Activated CD4-positive, alpha-beta memory T cell treated with anti-CD3 and anti-CD28 coated beads for 36 hours (primary cell): ENCODE results near the gene STYXL1. TPM values are rescaled to one million over a fixed set of nuclear protein-coding genes. Genes with fewer than 3 reads are reported as not detected.

ENCODE experiments used
- CTCF ChIA-PET: fragments of 350-600 bp; sonication (Branson Sonifier 250); formaldehyde crosslinking; loops from one replicate; lab custom pipeline; 2021; ENCODE audit warnings: antibody characterized with exemption, inconsistent platforms; lab: Charles Lee
- POLR2A ChIA-PET: fragments of 350-600 bp; sonication (Branson Sonifier 250); formaldehyde crosslinking; loops from one replicate; lab custom pipeline; 2021; ENCODE audit warnings: antibody characterized with exemption; lab: Charles Lee
- DNase-seq: peaks from one replicate; pipeline ENCODE4 v3.0.0-alpha.2; 2020
- H3K27ac Mint-ChIP-seq: one replicate; pipeline ENCODE4 v1.8.0; 2021; ENCODE audit warnings: mixed read lengths
- H3K27me3 Mint-ChIP-seq: one replicate; pipeline ENCODE4 v1.8.0; 2021; ENCODE audit warnings: mixed read lengths
- H3K36me3 Mint-ChIP-seq: one replicate; pipeline ENCODE4 v1.8.0; 2021; ENCODE audit warnings: mixed read lengths
- H3K4me1 Mint-ChIP-seq: one replicate; pipeline ENCODE4 v1.8.0; 2021; ENCODE audit warnings: low read depth, mixed read lengths
- H3K4me3 Mint-ChIP-seq: one replicate; pipeline ENCODE4 v1.8.0; 2021; ENCODE audit warnings: mild to moderate bottlenecking, mixed read lengths
- H3K9me3 Mint-ChIP-seq: one replicate; pipeline ENCODE4 v1.8.0; 2021; ENCODE audit warnings: mixed read lengths
- intact Hi-C: fragments of 100-400 bp; cut with micrococcal nuclease; formaldehyde crosslinking; loops from one replicate; pipeline ENCODE4 v1.15.1; 2023
- total RNA-seq, 2 experiments: library from RNA; stranded (reverse); gene quantifications; one replicate each; pipeline ENCODE4 v1.2.3, GENCODE V29; 2021

Gene STYXL1
- total RNA-seq, 2 experiments from 2014 or later, result 37.8 to 40.5 TPM

DNA sequence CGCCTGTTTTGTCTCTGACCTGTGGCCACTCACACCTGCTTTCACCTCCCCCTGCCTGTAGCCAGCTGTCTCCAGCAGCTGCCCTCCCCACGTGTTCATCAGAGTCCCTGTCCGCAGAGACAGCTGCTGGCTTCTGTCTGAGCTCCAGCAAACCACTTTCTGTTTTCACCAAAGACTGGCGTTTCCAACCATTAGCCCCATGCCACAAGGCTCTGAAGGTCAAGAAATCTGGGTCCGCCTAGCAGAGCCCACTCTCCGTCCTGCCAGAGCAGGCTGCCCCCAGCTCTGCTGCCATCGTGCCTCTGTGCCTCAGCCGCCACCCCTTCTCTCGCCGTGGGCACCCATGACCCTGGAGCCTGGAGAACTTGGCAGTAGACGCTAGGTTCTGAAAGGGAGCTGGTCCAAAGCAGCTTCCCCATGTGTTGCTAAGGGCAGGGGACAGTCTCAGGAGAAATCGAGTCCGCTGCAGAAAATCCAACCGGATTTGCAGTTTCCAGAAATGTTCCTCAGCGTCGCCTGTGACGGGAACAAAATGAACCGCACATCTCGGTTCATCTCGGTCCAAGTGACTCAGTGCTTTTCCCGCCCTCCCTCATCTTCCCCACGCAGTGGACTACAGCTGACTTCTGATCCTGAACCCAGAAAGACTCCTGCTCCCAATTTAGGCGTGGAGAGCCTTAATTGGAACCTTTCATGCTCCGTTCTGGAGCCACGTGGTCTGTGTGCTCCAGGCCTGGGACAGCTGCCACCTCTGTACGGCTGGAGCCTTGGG, 81.4 kb downstream of the STYXL1 start:
- intact Hi-C loops, result no loop called here
- H3K27ac Mint-ChIP-seq, result no peak overlapping the region
- no peaks in the 10 kb centered on the region for H3K9me3 Mint-ChIP-seq
- no peak for DNase-seq
- no peaks in the 10 kb centered on the region for H3K27me3 Mint-ChIP-seq
- no peaks in the 10 kb centered on the region for H3K36me3 Mint-ChIP-seq
- H3K4me1 Mint-ChIP-seq, result no peaks in the 10 kb centered on the region
- POLR2A ChIA-PET, result no interaction called here
- CTCF ChIA-PET, result interaction anchor here (2.1 kb wide), 1 partner anchor 54 kb away, joined by 7 read pairs; no protein-coding TSS in a partner anchor
- no peak overlapping the region for H3K4me3 Mint-ChIP-seq

DNA sequence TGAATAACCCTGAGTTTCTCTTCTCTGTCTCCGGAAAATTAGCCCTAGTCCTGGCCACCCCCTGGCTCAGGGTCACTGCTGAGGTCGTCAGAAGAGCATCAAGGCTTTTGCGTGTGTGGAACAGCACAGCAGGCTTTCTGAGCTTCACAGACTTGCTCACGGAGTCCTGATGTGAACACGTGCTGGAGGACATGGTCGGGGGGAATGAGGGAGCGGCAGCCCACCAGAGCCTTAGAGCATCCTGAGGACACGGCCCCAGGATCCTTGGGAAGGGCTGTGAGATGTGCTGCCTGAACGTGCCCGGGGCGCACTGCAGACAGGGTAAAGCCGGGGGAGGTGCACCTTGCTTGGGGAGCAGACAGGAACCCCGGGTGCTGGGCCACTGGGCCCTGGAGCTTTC, 82.2 kb downstream of the STYXL1 start:
- Mint-ChIP-seq H3K4me3 (no peak overlapping the region), H3K4me1 (no peaks in the 10 kb centered on the region), H3K36me3 (no peaks in the 10 kb centered on the region), H3K27ac (no peak overlapping the region), H3K27me3 (no peaks in the 10 kb centered on the region), H3K9me3 (no peaks in the 10 kb centered on the region)
- CTCF ChIA-PET, result interaction anchor here (2.1 kb wide), 1 partner anchor 55 kb away, joined by 7 read pairs; no protein-coding TSS in a partner anchor
- no peak for DNase-seq
- POLR2A ChIA-PET, result no interaction called here
- intact Hi-C loops, result no loop called here

DNA sequence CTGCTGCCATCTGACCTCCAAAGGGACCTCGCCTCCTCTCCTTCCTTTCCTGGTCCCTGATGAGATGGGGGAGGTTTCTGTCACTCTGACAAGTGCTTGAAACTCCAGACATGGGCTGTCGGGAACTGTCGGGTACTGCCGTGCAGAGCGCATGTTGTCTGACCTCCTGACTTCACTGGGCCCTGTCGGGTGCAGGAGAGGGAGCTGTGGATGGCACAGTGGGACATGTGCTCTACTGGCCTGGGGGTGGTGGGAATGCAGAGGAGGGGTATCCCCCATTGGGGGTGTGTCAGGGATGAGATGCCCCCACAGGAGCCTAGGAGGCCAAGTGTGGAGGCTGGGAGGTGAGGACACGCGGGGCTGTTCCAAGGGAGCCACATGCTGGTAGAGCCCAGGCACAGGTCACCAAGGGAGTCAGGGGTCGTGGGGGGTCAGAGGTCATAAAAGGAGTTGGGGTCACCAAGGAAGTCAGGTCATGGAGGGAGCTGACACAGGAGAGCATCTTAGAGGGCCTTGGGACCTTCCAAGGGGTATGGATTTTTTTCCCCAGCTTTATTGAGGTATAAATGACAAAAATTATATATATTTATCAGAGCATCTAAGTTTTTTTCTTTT, 84.3 kb downstream of the STYXL1 start:
- H3K27ac Mint-ChIP-seq, result no peak overlapping the region

DNA sequence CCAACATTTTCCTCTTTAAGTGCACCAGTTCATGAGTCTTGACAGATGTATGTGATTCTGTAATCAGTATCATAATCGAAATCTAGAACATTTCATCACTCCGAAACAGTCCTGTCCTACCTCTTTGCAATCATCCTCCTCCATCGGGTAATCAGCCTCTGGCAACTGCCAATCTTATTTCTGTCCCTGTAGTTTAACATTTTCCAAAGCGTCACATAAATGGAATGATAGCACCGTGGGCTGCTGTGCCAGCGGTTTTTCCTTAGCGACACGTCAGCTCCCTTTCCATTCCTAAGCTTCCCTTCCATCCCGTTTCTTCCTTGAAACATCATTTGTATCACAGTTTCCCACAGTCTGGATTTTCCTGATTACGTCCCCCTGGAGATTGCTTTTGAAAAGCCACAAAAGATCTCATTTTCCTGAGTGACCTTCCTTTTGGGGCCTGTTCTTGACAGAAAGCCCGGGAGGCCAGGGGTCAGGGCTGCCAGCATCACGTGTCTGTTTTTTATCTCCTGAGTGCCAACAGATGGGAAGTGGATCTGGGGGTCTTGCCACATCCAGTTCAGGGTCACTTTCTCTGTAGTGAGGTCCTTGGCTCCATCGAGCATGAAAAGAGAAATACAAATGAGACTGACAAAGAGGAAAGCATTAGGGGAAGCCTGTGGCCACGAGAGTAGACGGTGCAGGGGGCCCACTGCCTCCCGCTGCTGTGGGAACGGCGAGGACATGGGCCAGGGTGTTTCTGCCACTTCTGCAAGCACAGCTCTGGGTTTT, 85.0 kb downstream of the STYXL1 start:
- no peaks in the 10 kb centered on the region for H3K27me3 Mint-ChIP-seq
- H3K36me3 Mint-ChIP-seq, result peaks cover 1% of the 10 kb centered on the region
- ChIA-PET CTCF (interaction anchor here (0.6 kb wide), 1 partner anchor 34 kb away, joined by 3 read pairs; no protein-coding TSS in a partner anchor), POLR2A (no interaction called here)
- H3K4me1 Mint-ChIP-seq, result no peaks in the 10 kb centered on the region
- DNase-seq, result no peak
- intact Hi-C loops, result no loop called here
- no peak overlapping the region for H3K4me3 Mint-ChIP-seq
- H3K9me3 Mint-ChIP-seq, result no peaks in the 10 kb centered on the region
- no peak overlapping the region for H3K27ac Mint-ChIP-seq

More for the DNA sequence above, 84.3 kb downstream of the STYXL1 start:
- Mint-ChIP-seq H3K36me3 (no peaks in the 10 kb centered on the region), H3K9me3 (no peaks in the 10 kb centered on the region), H3K4me1 (no peaks in the 10 kb centered on the region), H3K4me3 (no peak overlapping the region), H3K27me3 (no peaks in the 10 kb centered on the region)
- CTCF ChIA-PET, result interaction anchor here (0.6 kb wide), 1 partner anchor 34 kb away, joined by 3 read pairs; no protein-coding TSS in a partner anchor
- POLR2A ChIA-PET, result no interaction called here
- intact Hi-C loops, result no loop called here
- no peak for DNase-seq

DNA sequence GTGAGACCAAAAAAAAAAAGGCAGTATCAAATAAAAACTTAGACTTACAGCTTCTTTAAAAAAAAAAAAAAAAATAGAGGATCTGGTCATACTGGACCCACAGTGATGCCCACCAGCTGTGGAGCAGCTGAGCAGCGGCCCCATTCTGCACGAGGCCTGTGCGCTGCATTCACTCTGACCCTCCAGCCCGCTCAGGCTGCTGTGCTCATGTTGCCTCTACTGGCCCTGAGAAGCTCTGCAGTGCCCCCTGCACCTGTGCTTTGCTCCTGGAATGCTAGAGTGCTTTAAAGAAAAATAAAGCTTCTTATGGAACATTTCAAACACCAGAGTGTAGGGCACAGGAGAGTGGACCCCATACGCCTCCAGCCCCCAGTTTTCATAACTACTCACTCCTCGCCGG, 86.6 kb downstream of the STYXL1 start:
- no peaks in the 10 kb centered on the region for H3K9me3 Mint-ChIP-seq
- H3K4me1 Mint-ChIP-seq, result no peaks in the 10 kb centered on the region
- CTCF ChIA-PET, result interaction anchor here (2.1 kb wide), 1 partner anchor 59 kb away, joined by 9 read pairs; no protein-coding TSS in a partner anchor
- no peak overlapping the region for H3K27ac Mint-ChIP-seq
- peaks cover 7% of the 10 kb centered on the region for H3K36me3 Mint-ChIP-seq
- H3K4me3 Mint-ChIP-seq, result no peak overlapping the region
- no peak for DNase-seq
- no peaks in the 10 kb centered on the region for H3K27me3 Mint-ChIP-seq
- POLR2A ChIA-PET, result interaction anchor here (0.6 kb wide), 1 partner anchor 337 kb away, joined by 4 read pairs; no protein-coding TSS in a partner anchor
- intact Hi-C loops, result no loop called here

DNA sequence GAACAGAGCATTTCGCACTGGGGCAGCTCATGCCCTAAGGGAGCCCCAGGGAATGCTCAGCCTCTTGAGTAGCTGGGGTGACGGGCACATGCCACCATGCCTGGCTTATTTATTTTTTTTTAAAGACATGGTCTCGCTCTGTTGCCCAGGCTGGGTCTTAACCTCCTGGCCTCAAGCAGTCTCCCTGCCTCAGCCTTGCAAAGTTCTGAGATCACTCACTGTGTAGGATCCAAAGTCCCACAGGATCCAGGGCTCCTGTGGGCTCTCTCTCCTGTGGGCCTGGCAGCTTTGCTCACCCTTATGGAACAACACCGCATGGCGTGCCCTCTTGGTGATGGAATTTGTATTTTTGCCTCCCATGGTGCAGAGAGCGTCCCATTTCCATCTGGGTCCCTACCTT, 87.4 kb downstream of the STYXL1 start:
- CTCF ChIA-PET, result interaction anchor here (2.1 kb wide), 1 partner anchor 60 kb away, joined by 9 read pairs; no protein-coding TSS in a partner anchor
- no peaks in the 10 kb centered on the region for H3K4me1 Mint-ChIP-seq

DNA sequence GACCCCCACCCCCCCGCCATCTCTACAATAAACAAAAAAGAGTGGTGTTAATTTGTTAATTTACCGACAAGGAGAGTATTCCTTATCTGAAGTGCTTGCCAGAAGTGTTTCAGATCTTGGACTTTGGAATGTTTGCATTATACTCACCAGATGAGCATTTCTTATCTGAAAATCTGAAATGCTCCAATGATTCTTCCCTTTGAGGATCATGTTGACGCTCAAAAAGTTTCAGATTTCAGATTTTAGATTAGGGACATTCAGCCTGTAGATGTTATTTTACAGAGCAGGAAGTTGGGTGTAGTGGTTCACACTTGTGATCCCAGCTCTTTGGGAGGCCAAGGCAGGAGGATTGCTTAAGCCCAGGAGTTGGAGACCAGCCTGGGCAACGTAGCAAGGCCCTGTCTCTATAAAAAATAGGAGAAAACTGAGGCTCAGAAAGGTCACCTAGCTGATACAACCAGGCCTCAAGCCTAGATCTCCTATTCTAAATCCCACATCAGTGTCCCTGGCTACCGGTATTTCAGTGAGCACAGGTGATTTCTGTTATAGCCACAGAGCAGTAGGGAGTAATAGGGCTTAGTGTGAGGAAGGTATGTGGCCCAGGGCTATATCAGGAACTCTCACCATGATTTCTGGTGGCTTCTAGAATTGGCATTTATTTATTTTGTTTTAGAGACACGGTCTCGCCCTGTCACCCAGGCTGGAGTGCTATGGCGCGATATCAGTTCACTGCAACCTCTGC, 88.8 kb downstream of the STYXL1 start:
- intact Hi-C loops, result no loop called here
- ChIA-PET CTCF (interaction anchor here (2.1 kb wide), 1 partner anchor 62 kb away, joined by 9 read pairs; no protein-coding TSS in a partner anchor), POLR2A (no interaction called here)
- Mint-ChIP-seq H3K27ac (no peak overlapping the region), H3K4me1 (no peaks in the 10 kb centered on the region), H3K27me3 (no peaks in the 10 kb centered on the region), H3K4me3 (no peak overlapping the region), H3K9me3 (no peaks in the 10 kb centered on the region), H3K36me3 (peaks cover 10% of the 10 kb centered on the region)
- DNase-seq, result no peak

More for the DNA sequence above, 87.4 kb downstream of the STYXL1 start:
- Mint-ChIP-seq H3K27me3 (no peaks in the 10 kb centered on the region), H3K27ac (no peak overlapping the region), H3K36me3 (peaks cover 7% of the 10 kb centered on the region), H3K9me3 (no peaks in the 10 kb centered on the region), H3K4me3 (no peak overlapping the region)
- DNase-seq, result no peak
- intact Hi-C loops, result no loop called here
- POLR2A ChIA-PET, result interaction anchor here (0.6 kb wide), 1 partner anchor 336 kb away, joined by 4 read pairs; no protein-coding TSS in a partner anchor

DNA sequence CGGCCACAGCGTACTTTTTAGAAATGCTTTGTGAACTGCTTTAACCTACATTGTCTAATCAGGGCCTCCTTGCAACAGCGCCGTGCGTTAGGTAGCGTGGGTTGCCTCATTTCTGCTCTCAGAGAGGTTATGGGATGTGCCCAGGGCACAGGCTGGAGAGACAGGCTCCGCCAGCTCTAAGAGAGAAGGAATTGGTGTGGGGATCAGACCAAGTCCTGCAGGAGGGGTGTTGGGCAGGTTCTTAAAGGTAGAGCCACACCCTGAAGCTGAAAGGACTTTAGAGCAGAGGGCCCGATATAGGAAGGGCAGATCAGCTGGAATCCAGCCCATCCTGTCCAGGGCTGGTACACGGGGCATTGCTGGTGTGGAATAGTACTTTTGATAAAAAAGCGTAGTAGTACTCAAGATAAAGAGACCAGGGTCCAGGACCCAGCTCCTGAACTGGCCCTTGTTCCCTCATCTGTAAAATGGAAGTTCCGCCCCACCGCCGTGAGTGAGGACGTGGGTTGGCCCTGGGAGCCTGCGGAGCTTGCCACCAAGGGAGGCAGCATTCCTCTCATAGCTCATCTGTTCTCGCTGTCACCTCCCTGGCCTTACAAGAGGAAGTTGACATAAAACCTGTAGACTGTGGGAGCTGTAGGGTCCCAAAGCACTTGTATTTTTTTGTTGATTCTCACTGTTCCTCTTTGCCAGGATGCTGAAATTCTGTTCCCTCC, 90.6 kb downstream of the STYXL1 start:
- DNase-seq, result no peak
- no peaks in the 10 kb centered on the region for H3K27me3 Mint-ChIP-seq
- H3K9me3 Mint-ChIP-seq, result no peaks in the 10 kb centered on the region
- H3K4me1 Mint-ChIP-seq, result no peaks in the 10 kb centered on the region
- H3K4me3 Mint-ChIP-seq, result no peak overlapping the region
- peaks cover 12% of the 10 kb centered on the region for H3K36me3 Mint-ChIP-seq
- intact Hi-C loops, result no loop called here
- H3K27ac Mint-ChIP-seq, result no peak overlapping the region
- ChIA-PET CTCF (interaction anchor here (1.5 kb wide), 1 partner anchor 63 kb away, joined by 5 read pairs; no protein-coding TSS in a partner anchor), POLR2A (no interaction called here)

DNA sequence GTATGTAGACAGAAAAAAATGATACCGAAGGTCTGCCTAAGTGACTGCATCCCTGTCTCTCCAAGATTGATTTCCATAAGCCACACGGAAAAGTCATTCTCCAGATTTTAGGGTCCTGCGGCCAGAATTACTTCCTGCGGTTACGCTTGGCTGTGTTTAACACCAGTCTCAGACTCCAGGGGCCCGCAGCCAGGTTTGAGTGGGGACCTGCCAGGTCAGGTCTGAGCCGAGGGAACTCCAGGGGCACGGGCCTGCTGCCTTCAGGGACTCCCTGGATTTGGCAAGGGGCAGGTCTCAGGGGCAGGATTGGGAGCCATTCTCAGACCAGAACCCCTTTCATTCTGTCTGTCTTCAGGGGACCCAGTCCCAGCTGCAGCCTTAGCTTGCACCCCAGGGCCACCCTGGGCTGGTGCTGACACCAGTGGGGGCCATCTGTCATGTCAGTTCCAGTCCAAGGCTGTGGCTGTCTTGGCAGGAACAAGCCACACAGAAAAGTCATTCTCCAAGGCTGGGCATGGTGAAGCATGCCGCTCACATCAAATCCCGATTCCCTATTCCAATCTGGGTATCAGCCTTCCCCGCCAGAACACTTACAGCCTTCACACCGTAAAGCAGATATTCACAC, 92.4 kb downstream of the STYXL1 start:
- intact Hi-C loops, result no loop called here
- POLR2A ChIA-PET, result no interaction called here
- H3K27ac Mint-ChIP-seq, result no peak overlapping the region
- no peaks in the 10 kb centered on the region for H3K27me3 Mint-ChIP-seq
- H3K4me1 Mint-ChIP-seq, result no peaks in the 10 kb centered on the region
- no peak for DNase-seq
- CTCF ChIA-PET, result no interaction called here
- peaks cover 12% of the 10 kb centered on the region for H3K36me3 Mint-ChIP-seq
- H3K4me3 Mint-ChIP-seq, result no peak overlapping the region
- H3K9me3 Mint-ChIP-seq, result no peaks in the 10 kb centered on the region

DNA sequence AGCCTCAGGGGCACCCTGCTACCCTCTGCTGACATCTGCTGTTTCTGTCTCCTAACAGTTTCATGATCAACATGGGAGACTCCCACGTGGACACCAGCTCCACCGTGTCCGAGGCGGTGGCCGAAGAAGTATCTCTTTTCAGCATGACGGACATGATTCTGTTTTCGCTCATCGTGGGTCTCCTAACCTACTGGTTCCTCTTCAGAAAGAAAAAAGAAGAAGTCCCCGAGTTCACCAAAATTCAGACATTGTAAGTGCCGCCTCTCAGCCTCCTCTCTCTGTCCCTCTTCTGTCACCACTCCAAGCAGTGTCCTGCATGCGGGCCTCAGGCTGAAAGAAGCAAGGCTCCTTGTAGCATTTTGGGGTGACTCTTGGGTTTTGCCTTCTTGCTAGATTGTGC, 93.9 kb downstream of the STYXL1 start:
- no peak overlapping the region for H3K4me3 Mint-ChIP-seq
- H3K36me3 Mint-ChIP-seq, result peaks cover 12% of the 10 kb centered on the region
- intact Hi-C loops, result no loop called here
- DNase-seq, result no peak
- H3K27ac Mint-ChIP-seq, result no peak overlapping the region
- POLR2A ChIA-PET, result no interaction called here
- peaks cover 2% of the 10 kb centered on the region for H3K4me1 Mint-ChIP-seq
- no peaks in the 10 kb centered on the region for H3K9me3 Mint-ChIP-seq
- H3K27me3 Mint-ChIP-seq, result no peaks in the 10 kb centered on the region
- CTCF ChIA-PET, result no interaction called here

DNA sequence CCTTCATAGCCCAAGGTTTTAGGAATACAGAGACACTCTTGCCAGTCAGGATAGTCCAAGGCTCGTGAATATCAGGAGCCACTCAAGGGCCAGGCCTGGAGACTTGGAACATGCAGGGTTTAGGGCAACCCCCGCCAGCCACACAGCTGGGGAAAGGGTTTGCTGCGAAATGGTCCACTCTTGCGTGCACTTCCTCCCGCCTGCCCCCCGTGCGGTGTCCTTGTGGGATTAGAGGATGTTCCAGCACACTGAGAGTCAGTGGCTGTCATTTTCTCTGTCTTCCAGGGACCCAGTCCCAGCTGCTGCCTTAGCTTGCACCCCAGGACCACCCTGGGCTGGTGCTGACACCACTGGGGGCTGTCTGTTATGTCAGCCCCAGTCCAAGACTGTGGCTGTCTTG, 94.4 kb downstream of the STYXL1 start:
- no peak for DNase-seq
- CTCF ChIA-PET, result no interaction called here
- H3K27me3 Mint-ChIP-seq, result no peaks in the 10 kb centered on the region
- POLR2A ChIA-PET, result no interaction called here
- peaks cover 12% of the 10 kb centered on the region for H3K36me3 Mint-ChIP-seq
- H3K9me3 Mint-ChIP-seq, result no peaks in the 10 kb centered on the region
- no peak overlapping the region for H3K27ac Mint-ChIP-seq
- no peak overlapping the region for H3K4me3 Mint-ChIP-seq
- intact Hi-C loops, result no loop called here
- H3K4me1 Mint-ChIP-seq, result peaks cover 2% of the 10 kb centered on the region
